Chondrocyte (in vitro differentiated cells): Measurements from ENCODE around the gene TINAGL1. TPM values are rescaled to one million over a fixed set of nuclear protein-coding genes. Genes with fewer than 3 reads are reported as not detected.

Source experiments
- DNase-seq: peaks from one replicate; pipeline ENCODE4 v3.0.0; 2021; ENCODE audit warnings: mixed read lengths, low spot score
- H3K27ac Mint-ChIP-seq: one replicate; pipeline ENCODE4 v1.8.0; 2021; ENCODE audit warnings: mild to moderate bottlenecking, moderate library complexity, mixed read lengths; ENCODE audit not compliant: unreplicated experiment
- H3K27me3 Mint-ChIP-seq: 2 replicates; pipeline ENCODE4 v1.8.0; 2021; ENCODE audit warnings: low read depth, mixed read lengths
- H3K36me3 Mint-ChIP-seq: 2 replicates; pipeline ENCODE4 v1.8.0; 2021; ENCODE audit warnings: low read depth, mixed read lengths
- H3K4me1 Mint-ChIP-seq: 2 replicates; pipeline ENCODE4 v1.8.0; 2021; ENCODE audit warnings: low read depth, mild to moderate bottlenecking, mixed read lengths
- H3K4me3 Mint-ChIP-seq: one replicate; pipeline ENCODE4 v1.8.0; 2021; ENCODE audit warnings: mild to moderate bottlenecking, moderate library complexity, mixed read lengths; ENCODE audit not compliant: unreplicated experiment
- H3K9me3 Mint-ChIP-seq: 2 replicates; pipeline ENCODE4 v1.8.0; 2021; ENCODE audit warnings: low read depth, mixed read lengths
- total RNA-seq: library from RNA; stranded (reverse); gene quantifications from 3 replicates; pipeline ENCODE4 v1.2.1, GENCODE V29; 2021
- TF ChIP-seq, protein P1 (sequence below): fragments of 200-600 bp; sonication (generic); IDR thresholded peaks from 2 replicates; pipeline ENCODE4 v1.5.0; 2021; ENCODE audit warnings: antibody characterized with exemption, mild to moderate bottlenecking, moderate library complexity

Gene TINAGL1
- total RNA-seq, 1 donor from 2014 or later: 154 TPM

DNA sequence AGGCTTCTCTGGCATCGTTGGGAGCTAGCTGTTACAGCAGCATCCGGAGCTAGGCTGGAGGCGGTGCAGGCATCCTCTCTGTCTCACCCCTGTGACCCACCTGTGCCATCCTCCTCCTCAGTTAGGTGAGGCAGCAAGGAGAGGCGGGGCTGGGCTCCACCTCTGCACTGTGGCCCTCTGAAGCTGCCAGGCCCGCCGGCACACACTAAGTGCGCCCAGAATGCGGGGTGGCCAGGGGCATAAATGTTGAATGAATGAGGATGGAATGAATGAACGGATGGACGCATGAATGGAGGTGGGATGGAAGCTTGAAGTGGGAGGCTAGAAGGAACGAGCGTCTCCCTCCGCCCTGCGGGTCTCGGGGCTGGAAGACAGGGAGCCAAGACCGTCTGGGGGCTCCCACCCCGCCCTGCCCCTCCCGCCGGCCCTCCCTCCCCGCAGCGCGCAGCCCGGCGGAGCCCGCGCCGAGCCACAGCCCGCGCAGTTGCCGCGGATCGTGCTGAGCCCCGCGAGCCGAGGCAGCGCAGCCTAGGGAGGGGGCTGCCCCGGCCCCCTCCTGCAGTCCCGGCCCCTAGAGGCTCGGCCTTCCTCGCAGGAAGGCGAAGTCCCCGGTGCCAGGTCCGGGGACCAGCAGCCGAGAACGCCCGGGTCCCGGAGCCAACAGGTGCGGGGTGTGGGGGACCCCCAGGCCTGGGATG, 41.1 kb downstream of the TINAGL1 start, which contains the start of gene HCRTR1:
Gene HCRTR1 (plus strand): TSS at position 472 of the 698 bp plus-strand sequence. CDS start 1,504 bp downstream, outside the sequence.
- no peak for DNase-seq
- no peaks in the 10 kb centered on the region for H3K36me3 Mint-ChIP-seq
- H3K4me1 Mint-ChIP-seq: peaks cover 10% of the 10 kb centered on the region
- H3K27me3 Mint-ChIP-seq: peaks cover 10% of the 10 kb centered on the region
- H3K9me3 Mint-ChIP-seq: no peaks in the 10 kb centered on the region
- H3K27ac Mint-ChIP-seq: no peak within 1 kb of the TSS
- TF ChIP-seq, protein P1, sequence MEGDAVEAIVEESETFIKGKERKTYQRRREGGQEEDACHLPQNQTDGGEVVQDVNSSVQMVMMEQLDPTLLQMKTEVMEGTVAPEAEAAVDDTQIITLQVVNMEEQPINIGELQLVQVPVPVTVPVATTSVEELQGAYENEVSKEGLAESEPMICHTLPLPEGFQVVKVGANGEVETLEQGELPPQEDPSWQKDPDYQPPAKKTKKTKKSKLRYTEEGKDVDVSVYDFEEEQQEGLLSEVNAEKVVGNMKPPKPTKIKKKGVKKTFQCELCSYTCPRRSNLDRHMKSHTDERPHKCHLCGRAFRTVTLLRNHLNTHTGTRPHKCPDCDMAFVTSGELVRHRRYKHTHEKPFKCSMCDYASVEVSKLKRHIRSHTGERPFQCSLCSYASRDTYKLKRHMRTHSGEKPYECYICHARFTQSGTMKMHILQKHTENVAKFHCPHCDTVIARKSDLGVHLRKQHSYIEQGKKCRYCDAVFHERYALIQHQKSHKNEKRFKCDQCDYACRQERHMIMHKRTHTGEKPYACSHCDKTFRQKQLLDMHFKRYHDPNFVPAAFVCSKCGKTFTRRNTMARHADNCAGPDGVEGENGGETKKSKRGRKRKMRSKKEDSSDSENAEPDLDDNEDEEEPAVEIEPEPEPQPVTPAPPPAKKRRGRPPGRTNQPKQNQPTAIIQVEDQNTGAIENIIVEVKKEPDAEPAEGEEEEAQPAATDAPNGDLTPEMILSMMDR: no peak
- H3K4me3 Mint-ChIP-seq: peak within 1 kb of the TSS; percentile 64

DNA sequence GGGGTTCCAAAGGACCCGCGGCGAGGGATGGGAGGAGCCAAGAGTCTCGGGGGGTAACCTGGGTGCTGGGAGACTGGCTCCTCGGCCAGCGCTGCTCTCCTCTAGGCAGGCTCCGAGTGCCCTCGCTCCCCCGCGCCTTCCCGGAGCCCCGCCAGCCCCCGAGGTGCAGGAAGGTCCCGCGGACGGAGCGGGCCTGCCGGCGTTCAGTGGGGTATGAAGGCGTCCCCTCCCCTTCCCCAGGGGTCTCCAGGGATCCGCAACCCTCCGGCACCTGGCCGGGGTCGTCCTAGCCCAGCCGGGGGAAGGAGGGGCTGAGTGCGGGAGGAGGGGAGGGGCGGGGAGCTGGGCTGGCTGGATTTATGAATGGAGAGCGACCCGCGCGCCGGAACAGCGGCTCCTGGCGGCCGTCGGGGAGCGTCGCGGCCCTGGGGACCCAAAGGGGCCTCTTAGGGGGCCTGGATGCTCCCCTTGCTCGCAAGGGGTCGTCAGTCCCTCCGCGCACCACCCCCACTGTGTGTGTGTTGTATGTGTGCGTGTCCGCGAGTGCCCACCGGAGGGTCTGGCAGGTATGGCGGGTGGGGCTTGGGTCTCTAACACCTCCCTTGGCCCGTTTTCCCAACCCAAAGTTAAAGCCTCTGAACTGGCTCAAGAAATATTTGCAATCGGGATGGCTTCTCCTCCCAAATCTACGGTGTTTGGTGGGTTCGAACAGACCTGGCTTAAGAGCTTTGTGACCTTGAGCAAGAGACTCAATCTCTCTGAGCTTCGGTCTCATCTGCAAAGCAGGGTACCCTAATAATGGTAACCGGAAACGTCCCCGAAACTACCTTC, 41.8 kb downstream of the TINAGL1 start:
- Mint-ChIP-seq H3K27me3 (peaks cover 10% of the 10 kb centered on the region), H3K4me3 (peak overlapping the region; percentile 47), H3K27ac (no peak overlapping the region), H3K9me3 (no peaks in the 10 kb centered on the region), H3K4me1 (peaks cover 10% of the 10 kb centered on the region), H3K36me3 (no peaks in the 10 kb centered on the region)
- TF ChIP-seq, protein P1: peak; percentile 97
- no peak for DNase-seq

DNA sequence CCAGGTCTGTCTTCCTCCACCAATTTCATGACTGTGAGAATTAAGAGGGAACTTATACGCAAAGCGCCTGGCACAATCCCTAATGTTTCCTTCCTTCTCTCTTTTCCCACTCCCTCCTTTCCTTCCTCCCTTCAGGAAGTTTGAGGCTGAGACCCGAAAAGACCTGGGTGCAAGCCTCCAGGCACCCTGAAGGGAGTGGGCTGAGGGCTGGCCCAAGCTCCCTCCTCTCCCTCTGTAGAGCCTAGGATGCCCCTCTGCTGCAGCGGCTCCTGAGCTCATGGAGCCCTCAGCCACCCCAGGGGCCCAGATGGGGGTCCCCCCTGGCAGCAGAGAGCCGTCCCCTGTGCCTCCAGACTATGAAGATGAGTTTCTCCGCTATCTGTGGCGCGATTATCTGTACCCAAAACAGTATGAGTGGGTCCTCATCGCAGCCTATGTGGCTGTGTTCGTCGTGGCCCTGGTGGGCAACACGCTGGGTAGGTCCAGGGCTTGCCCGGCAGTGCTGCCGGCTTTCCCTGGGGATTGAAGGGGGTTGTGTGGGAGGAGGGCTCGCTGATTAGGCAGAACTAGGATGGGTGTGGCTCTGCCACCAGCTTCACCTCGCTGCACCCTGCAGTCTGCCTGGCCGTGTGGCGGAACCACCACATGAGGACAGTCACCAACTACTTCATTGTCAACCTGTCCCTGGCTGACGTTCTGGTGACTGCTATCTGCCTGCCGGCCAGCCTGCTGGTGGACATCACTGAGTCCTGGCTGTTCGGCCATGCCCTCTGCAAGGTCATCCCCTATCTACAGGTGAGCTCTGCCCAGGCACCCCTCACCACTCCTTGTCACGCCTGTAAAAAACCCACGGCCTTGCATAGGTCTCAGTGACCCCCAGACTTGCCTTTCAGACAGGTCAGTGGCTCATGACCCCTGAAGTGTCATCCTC, 42.9 kb downstream of the TINAGL1 start:
- TF ChIP-seq, protein P1: no peak
- H3K27me3 Mint-ChIP-seq: peaks cover 10% of the 10 kb centered on the region
- H3K36me3 Mint-ChIP-seq: no peaks in the 10 kb centered on the region
- no peaks in the 10 kb centered on the region for H3K9me3 Mint-ChIP-seq
- no peak overlapping the region for H3K4me3 Mint-ChIP-seq
- H3K27ac Mint-ChIP-seq: no peak overlapping the region
- peaks cover 10% of the 10 kb centered on the region for H3K4me1 Mint-ChIP-seq
- DNase-seq: no peak

DNA sequence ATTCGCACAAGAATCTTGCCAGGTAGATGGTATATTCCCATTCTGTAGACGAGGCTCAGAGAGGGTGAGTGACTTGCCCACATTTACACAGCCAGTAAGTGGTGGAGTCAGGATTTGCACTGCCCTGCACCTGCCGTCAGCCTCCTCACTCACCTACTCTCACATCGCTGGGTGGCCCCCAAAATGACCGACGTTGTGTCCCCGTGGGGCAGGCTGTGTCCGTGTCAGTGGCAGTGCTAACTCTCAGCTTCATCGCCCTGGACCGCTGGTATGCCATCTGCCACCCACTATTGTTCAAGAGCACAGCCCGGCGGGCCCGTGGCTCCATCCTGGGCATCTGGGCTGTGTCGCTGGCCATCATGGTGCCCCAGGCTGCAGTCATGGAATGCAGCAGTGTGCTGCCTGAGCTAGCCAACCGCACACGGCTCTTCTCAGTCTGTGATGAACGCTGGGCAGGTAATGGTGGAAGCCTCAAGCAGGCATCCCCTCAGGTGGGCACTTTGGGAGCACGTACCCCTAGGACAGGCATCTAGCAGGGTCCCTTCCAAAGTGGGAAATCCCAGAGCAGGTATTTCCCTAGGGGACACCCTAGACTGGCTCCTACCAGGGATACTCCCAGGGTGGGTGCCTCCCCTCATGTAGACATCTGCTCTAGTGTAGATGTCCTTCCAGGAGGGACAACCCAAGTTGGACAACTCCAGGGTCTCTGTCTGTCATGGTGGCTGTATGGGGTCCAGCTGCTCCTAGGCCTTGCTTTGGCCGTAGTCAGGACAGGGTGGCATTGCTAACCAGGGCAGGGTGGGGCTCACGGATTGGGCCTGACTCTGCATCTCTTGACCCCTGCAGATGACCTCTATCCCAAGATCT, 44.5 kb downstream of the TINAGL1 start:
- DNase-seq: no peak

More for the DNA sequence above, 44.5 kb downstream of the TINAGL1 start:
- no peaks in the 10 kb centered on the region for H3K9me3 Mint-ChIP-seq
- no peak overlapping the region for H3K4me3 Mint-ChIP-seq
- TF ChIP-seq, protein P1: no peak
- H3K27ac Mint-ChIP-seq: no peak overlapping the region
- peaks cover 7% of the 10 kb centered on the region for H3K4me1 Mint-ChIP-seq
- H3K27me3 Mint-ChIP-seq: peaks cover 10% of the 10 kb centered on the region
- H3K36me3 Mint-ChIP-seq: no peaks in the 10 kb centered on the region
